RWPE1 (cell line): Measurements from ENCODE around the gene FBXO44.

Experiments
- CTCF ChIA-PET: fragments of 350-600 bp; sonication (Branson Sonifier 250); formaldehyde crosslinking; extraction: SDS; loops from one replicate; lab custom pipeline; 2021; lab: Yijun Ruan, JAX
- POLR2A ChIA-PET: fragments of 400-600 bp; formaldehyde crosslinking; extraction: SDS; loops from one replicate; lab custom pipeline; 2020; ENCODE audit warnings: antibody characterized with exemption; ENCODE audit not compliant: low non-redundant PET; lab: Yijun Ruan, JAX
- DNase-seq: peaks from one replicate; pipeline ENCODE4 v3.0.0; 2012; ENCODE audit warnings: low spot score
- H3K27ac ChIP-seq: fragments of 450-650 bp; 2 replicates; pipeline ENCODE4 v1.5.1; 2017
- TF ChIP-seq, protein P1 (sequence below): fragments of 450-650 bp; conservative IDR thresholded peaks from 2 replicates; pipeline ENCODE4 v1.5.1; 2017; ENCODE audit warnings: low read depth, mild to moderate bottlenecking

Gene FBXO44

DNA sequence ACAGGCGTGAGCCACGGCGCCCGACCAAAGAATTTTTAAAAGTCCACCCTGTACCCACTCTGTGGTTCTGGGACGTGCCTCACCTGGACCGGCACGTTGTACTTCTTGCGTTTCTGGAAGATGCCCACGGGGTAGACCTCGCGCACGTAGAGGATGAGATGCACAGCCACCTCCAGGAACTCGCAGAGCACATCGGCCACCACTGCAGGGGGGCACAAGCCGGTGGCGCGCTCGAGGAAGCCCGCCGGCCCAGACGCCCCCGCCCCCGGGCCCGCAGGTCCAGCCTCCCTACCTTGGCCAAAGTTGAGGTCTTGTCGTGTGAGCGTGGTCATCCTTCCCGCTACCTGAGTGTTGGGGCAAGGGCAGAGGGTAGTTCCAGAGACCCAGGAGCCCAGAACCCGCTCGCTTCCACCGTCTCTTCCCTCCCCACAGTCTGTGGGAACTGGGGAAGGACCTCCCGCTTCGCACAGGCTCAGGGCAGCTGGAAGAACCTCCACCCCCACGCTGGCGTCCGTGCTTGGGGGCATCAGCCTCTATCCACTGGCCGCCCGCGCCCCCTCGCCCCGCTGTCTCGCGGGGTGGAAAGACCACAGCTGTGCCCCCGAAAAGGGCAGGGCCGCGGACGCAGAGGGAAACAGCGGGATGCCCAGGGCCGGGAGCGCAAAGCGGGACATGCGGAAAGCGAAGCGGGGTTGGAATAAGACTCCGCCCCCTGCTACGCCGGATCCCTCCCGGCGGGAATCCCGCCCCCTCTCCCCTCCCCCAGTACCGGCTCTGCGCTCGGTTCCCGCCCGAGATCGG lies 25.8 kb downstream of the FBXO44 start:
- CTCF ChIA-PET, result interaction anchor here (0.8 kb wide), 1 partner anchor 350 kb away, joined by 3 read pairs; no protein-coding TSS in a partner anchor
- DNase-seq, result no peak
- TF ChIP-seq, protein P1, sequence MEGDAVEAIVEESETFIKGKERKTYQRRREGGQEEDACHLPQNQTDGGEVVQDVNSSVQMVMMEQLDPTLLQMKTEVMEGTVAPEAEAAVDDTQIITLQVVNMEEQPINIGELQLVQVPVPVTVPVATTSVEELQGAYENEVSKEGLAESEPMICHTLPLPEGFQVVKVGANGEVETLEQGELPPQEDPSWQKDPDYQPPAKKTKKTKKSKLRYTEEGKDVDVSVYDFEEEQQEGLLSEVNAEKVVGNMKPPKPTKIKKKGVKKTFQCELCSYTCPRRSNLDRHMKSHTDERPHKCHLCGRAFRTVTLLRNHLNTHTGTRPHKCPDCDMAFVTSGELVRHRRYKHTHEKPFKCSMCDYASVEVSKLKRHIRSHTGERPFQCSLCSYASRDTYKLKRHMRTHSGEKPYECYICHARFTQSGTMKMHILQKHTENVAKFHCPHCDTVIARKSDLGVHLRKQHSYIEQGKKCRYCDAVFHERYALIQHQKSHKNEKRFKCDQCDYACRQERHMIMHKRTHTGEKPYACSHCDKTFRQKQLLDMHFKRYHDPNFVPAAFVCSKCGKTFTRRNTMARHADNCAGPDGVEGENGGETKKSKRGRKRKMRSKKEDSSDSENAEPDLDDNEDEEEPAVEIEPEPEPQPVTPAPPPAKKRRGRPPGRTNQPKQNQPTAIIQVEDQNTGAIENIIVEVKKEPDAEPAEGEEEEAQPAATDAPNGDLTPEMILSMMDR, result no peak
- H3K27ac ChIP-seq, result peak overlapping the region; percentile 91
- POLR2A ChIA-PET, result interaction anchor here (0.6 kb wide), 1 partner anchor 40 kb away, joined by 3 read pairs; no protein-coding TSS in a partner anchor

DNA sequence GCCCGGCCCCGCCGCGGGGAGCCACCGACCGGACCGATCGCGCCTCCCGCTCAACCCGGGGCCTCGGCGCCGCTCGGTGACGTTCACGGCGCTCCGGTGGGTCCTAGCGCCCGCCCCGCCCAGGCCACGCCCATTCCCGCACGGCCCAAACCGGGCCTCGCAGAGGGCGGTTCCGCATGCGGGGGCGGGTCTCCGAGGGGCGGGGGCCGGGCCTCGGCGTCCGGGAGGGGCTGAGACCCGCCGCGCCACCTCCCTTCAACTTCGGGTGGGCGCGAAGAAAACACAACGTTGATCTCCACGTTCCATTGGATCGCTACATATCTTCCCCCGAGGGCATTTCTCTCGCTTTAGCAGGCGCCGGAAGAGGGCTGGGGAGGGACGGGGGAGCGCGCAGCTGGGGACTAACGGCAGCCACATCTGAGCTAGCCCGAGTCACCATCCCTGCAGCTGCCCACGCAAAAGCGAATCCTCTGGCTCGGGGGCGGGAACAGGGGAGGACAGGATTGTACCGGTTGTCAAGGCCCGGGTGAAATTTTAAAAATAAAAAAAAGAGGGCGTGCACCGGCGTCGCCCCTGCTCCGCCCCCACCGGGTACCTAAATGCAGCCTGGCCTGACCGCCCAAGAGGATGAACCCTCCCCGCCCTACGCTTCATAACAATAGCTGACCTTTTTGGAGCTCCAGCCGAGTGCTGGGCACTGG lies 26.5 kb downstream of the FBXO44 start, which contains the start of gene MAD2L2:
Gene MAD2L2 (minus strand): TSS at position 78 of the 701 bp plus-strand sequence. CDS start 547 bp downstream, outside the sequence.
- TF ChIP-seq, protein P1, result no peak
- H3K27ac ChIP-seq, result peak within 1 kb of the TSS; percentile 91
- POLR2A ChIA-PET, result interaction anchor here (0.6 kb wide), 1 partner anchor 41 kb away, joined by 3 read pairs; no protein-coding TSS in a partner anchor
- DNase-seq, result peak; percentile 89
- CTCF ChIA-PET, result interaction anchor here (1.8 kb wide), 1 partner anchor 17 kb away, joined by 6 read pairs; no protein-coding TSS in a partner anchor

DNA sequence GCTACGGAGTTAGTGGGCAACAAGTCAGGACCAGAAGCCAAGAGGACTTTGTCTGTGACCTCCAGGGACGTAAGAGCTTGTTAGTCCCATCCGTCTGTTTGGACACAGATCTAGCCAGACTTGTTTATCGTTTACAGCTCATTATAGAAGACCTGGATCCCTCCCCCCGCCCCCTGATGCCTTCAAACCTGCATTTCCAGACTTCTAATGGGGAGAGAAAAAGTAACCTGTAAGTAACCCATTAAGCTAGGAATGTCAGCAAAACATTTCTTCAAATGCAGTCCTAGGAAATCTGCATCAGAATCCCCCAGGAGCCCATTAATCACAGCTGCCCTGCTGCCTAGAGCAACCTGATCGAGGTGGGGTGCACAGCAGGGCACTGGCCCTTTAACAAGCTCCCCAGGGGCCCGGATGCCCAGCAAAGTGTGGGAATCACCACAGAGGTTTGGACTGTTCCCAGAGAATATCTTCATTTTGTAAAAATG lies 27.7 kb downstream of the FBXO44 start:
- no peak for DNase-seq
- no peak overlapping the region for H3K27ac ChIP-seq
- ChIA-PET CTCF (interaction anchor here (0.6 to 1.8 kb wide), 4 partner anchors 18 to 644 kb away, joined by 4 to 6 read pairs (median 4); no protein-coding TSS in a partner anchor), POLR2A (no interaction called here)
- TF ChIP-seq, protein P1, result no peak

GRCh38 chr1:11682799-11683198 lies 28.1 kb downstream of the FBXO44 start:
- H3K27ac ChIP-seq, result no peak overlapping the region
- ChIA-PET POLR2A (no interaction called here), CTCF (interaction anchor here (0.7 to 1.8 kb wide), 3 partner anchors 18 to 741 kb away, joined by 4 to 7 read pairs (median 6); no protein-coding TSS in a partner anchor)
- DNase-seq, result no peak
- TF ChIP-seq, protein P1, result no peak

- ChIA-PET CTCF (no interaction called here), POLR2A (no interaction called here)
- TF ChIP-seq, protein P1, result no peak
- H3K27ac ChIP-seq, result no peak overlapping the region
- DNase-seq, result no peak
Measured at GRCh38 chr1:11684070-11684469, 29.4 kb downstream of the FBXO44 start.

GRCh38 chr1:11685210-11685752 lies 30.6 kb downstream of the FBXO44 start:
- ChIA-PET POLR2A (no interaction called here), CTCF (no interaction called here)
- DNase-seq, result no peak
- TF ChIP-seq, protein P1, result no peak
- H3K27ac ChIP-seq, result no peak overlapping the region
